ENCODE results near the gene GPR132.

GPR132 gene

DNA sequence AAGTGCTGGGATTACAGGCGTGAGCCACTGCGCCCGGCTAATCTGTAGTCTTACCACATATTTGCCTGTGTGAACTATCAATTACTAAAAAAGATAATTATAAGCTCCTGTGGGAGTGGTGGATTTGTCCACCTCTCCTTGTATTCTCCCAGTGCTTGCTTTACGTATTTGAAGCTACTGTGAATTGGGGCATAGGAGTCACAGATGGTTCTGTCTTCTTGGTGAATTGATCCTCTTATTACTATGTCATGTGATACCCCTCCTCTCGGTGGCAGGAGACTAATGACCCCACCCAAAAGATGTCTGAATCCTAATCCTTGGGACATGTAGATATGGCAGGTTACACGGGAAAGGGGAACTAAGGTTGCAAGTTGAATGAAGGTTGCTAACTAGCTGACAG lies 11.8 kb downstream of the GPR132 start:
- no peak overlapping the region for H3K27ac ChIP-seq (ENCODE audit: low read length)
- no CpG with 5 or more reads among the region's 6 CpGs for WGBS (ENCODE audit: insufficient coverage, insufficient read length)
- H3K27me3 ChIP-seq (ENCODE audit: control insufficient read depth, insufficient read depth, low read length) = peaks cover 5% of the 10 kb centered on the region; the same call in 1 of the 2 replicates
- no peak for DNase-seq (ENCODE audit: low read depth, low spot score)
- H3K9me3 ChIP-seq (ENCODE audit: control insufficient read depth, insufficient read depth, low read length) = no peaks in the 10 kb centered on the region
- no peaks in the 10 kb centered on the region for H3K36me3 ChIP-seq (ENCODE audit: control insufficient read depth, insufficient read depth, low read length)
- H3K4me1 ChIP-seq (ENCODE audit: control insufficient read depth, insufficient read depth, low read length) = 0 out of 2 replicates have a peak, but pooled peaks cover 5% of the 10 kb centered on the region
- no peak overlapping the region for H3K4me3 ChIP-seq (ENCODE audit: low read length)

DNA sequence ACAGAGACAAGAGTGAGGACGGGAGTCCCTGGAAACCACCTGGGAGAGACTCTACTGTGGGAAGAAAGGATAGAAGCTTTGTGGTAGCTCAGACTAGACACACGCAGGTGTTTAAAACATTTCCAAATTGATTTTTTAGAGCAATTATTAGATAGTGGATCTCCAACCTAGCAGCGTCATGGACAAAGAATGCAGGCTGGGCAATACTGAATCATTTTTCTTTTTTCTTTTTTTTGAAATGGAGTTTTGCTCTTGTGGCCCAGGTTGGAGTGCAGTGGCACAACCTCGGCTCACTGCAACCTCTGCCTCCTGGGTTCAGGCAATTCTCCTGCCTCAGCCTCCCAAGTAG lies 13.1 kb downstream of the GPR132 start:
- no peak for DNase-seq (ENCODE audit: low read depth, low spot score)
- Histone ChIP-seq H3K36me3 (ENCODE audit: control insufficient read depth, insufficient read depth, low read length) (no peaks in the 10 kb centered on the region), H3K4me3 (ENCODE audit: low read length) (no peak overlapping the region), H3K27ac (ENCODE audit: low read length) (no peak overlapping the region), H3K4me1 (ENCODE audit: control insufficient read depth, insufficient read depth, low read length) (0 out of 2 replicates have a peak, but pooled peaks cover 5% of the 10 kb centered on the region), H3K27me3 (ENCODE audit: control insufficient read depth, insufficient read depth, low read length) (peaks cover 5% of the 10 kb centered on the region; the same call in 1 of the 2 replicates), H3K9me3 (ENCODE audit: control insufficient read depth, insufficient read depth, low read length) (no peaks in the 10 kb centered on the region)
- no CpG with 5 or more reads among the region's 4 CpGs for WGBS (ENCODE audit: insufficient coverage, insufficient read length)

DNA sequence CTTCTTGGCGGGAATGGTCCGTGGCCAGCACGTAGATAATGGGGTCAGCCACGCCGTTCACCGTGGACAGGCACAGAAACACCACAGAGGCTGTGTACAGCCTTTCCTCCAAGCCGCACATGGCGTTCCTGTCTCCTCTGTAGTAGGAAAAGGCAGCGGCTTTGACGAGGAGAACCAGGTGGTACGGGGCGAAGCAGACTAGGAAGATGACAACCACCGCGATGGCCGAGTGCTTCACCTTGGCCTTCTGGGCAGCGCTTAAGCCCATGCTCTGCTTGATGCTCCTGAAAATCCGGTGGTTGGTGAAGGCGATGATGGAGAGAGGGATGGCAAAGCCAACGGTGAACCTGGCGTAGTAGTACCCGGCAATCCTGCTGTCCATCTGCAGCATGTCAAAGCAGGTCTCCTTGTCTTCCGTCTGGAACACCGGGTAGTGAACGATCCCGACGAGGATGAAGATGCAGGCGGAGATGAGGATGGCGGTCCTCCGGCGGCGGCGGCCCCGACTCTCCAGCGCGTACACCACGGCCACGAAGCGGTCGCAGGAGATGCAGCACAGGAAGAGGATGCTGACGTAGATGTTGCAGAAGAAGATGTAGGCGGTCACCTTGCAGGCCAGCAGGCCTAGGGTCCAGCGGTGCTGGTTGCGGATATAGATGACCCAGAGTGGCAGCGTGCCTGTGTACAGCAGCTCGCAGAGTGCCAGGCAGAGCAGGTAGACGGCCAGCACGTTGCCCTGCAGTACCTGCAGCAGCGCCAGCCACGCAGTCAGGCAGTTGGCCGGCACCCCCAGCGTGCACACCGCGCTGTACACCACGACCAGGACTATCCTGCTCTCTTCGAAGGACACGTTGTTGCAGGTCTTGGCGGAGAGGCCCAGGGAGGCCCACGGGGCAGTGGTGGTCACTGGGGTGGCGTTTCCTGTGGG lies 13.8 kb downstream of the GPR132 start:
- no CpG with 5 or more reads among the region's 59 CpGs for WGBS (ENCODE audit: insufficient coverage, insufficient read length)
- H3K27ac ChIP-seq (ENCODE audit: low read length) = no peak overlapping the region
- H3K27me3 ChIP-seq (ENCODE audit: control insufficient read depth, insufficient read depth, low read length) = peaks cover 5% of the 10 kb centered on the region; the same call in 1 of the 2 replicates
- no peak for DNase-seq (ENCODE audit: low read depth, low spot score)
- no peaks in the 10 kb centered on the region for H3K9me3 ChIP-seq (ENCODE audit: control insufficient read depth, insufficient read depth, low read length)
- H3K4me3 ChIP-seq (ENCODE audit: low read length) = no peak overlapping the region
- no peaks in the 10 kb centered on the region for H3K36me3 ChIP-seq (ENCODE audit: control insufficient read depth, insufficient read depth, low read length)
- 0 out of 2 replicates have a peak, but pooled peaks cover 3% of the 10 kb centered on the region for H3K4me1 ChIP-seq (ENCODE audit: control insufficient read depth, insufficient read depth, low read length)

DNA sequence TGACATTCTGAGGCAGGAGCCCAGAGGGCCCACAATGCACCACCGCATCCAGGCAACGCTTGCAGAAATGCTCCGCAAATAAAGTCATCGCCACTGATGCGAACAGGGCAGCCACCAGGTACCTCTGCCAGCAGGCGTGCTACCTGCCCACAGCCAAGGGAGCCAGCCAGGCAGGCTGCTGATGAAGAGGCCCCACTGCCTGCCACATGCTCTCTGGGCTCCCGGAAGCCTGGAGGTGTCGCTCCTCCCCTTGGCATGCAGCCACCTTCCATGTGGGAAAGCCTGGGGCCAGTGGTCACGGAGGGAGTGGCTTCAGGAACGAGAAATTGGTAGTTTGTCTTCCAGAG lies 14.7 kb downstream of the GPR132 start:
- WGBS (ENCODE audit: insufficient coverage, insufficient read length) = no CpG with 5 or more reads among the region's 10 CpGs
- no peaks in the 10 kb centered on the region for H3K36me3 ChIP-seq (ENCODE audit: control insufficient read depth, insufficient read depth, low read length)
- H3K4me1 ChIP-seq (ENCODE audit: control insufficient read depth, insufficient read depth, low read length) = peaks cover 2% of the 10 kb centered on the region
- no peaks in the 10 kb centered on the region for H3K9me3 ChIP-seq (ENCODE audit: control insufficient read depth, insufficient read depth, low read length)
- no peak overlapping the region for H3K4me3 ChIP-seq (ENCODE audit: low read length)
- H3K27me3 ChIP-seq (ENCODE audit: control insufficient read depth, insufficient read depth, low read length) = peaks cover 3% of the 10 kb centered on the region; the same call in 1 of the 2 replicates
- DNase-seq (ENCODE audit: low read depth, low spot score) = no peak
- no peak overlapping the region for H3K27ac ChIP-seq (ENCODE audit: low read length)

DNA sequence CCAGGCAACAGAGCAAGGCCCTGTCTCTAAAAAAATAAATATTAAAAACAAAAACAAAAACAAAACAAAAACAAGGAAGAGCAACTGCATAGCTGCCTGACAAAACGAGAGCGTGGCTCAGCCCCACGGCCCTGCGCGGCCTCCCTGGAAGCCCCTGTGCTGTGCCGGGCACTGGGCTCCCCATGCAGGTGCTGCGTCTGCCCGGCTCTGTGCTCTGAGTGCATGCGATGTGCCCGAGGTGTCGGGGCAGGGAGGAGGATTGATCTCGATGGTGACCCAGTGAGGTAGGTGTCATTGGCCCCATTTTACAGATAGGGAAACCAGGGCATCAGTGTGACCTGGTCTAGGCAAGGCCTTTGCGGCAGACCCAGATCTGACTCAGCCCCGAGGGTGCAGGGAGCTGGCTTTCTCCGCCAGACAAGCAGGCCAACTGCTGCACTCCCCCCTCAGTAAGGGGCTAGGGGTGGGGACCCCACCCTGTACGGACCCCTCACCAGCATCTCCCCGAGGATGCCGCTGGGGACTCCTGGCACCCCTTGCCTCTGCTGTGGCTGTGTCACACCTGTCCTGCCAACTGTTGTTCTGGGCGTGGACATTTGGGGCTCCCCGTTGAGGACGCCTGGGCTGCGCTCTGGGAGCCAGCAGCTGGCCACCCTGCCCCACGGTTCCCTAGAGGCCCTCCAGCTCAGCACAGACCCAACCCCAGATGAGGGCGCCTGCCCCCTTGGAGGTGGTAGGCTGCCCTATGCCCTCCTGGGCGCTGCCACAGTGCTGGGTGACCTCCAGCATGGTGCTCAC lies 15.3 kb downstream of the GPR132 start:
- Histone ChIP-seq H3K27ac (ENCODE audit: low read length) (no peak overlapping the region), H3K27me3 (ENCODE audit: control insufficient read depth, insufficient read depth, low read length) (no peaks in the 10 kb centered on the region), H3K9me3 (ENCODE audit: control insufficient read depth, insufficient read depth, low read length) (no peaks in the 10 kb centered on the region), H3K36me3 (ENCODE audit: control insufficient read depth, insufficient read depth, low read length) (no peaks in the 10 kb centered on the region), H3K4me1 (ENCODE audit: control insufficient read depth, insufficient read depth, low read length) (peaks cover 3% of the 10 kb centered on the region), H3K4me3 (ENCODE audit: low read length) (no peak overlapping the region; the same call in 1 of the 2 replicates)
- WGBS (ENCODE audit: insufficient coverage, insufficient read length) = no CpG with 5 or more reads among the region's 25 CpGs
- DNase-seq (ENCODE audit: low read depth, low spot score) = no peak

DNA sequence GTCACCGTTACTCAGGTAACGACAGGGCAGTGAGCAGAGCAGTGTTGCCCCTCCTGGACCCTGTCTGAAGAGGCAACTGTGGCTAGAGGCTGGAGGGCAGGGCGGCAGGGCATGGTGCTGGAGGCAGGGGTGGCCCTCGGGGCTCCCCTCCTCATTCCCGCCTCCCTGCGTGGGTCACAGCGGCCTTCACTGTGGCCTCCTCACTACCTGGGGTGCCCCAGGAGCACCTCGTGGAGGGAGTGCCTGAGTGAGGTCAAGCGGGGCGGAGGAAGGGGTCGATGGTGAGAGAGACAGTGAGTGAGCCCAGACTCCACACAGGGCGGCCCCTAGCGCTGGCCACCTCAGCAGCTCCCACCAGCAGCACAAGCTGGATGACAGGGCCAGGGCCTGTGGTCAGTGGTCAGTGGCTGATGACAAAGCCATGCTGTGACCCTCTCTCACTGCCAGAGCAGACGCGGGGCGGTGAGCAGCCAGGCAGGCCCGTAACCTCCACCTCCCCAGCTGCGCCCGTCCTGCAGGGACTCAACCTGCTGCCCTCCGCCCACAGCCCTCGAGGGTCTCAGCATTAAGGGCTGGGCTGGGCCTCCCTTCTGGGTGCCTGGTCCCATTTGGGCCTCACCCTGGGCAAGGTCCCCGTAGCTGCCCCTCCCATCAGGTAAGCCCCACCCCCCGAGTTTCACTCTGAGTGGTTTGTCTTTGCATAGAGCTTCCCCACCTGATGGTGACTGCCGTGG lies 17.8 kb downstream of the GPR132 start:
- WGBS (ENCODE audit: insufficient coverage, insufficient read length) = no CpG with 5 or more reads among the region's 24 CpGs
- no peaks in the 10 kb centered on the region for H3K27me3 ChIP-seq (ENCODE audit: control insufficient read depth, insufficient read depth, low read length)
- H3K27ac ChIP-seq (ENCODE audit: low read length) = no peak overlapping the region
- H3K4me1 ChIP-seq (ENCODE audit: control insufficient read depth, insufficient read depth, low read length) = peaks cover 3% of the 10 kb centered on the region
- H3K9me3 ChIP-seq (ENCODE audit: control insufficient read depth, insufficient read depth, low read length) = no peaks in the 10 kb centered on the region
- no peak overlapping the region for H3K4me3 ChIP-seq (ENCODE audit: low read length)
- no peak for DNase-seq (ENCODE audit: low read depth, low spot score)
- H3K36me3 ChIP-seq (ENCODE audit: control insufficient read depth, insufficient read depth, low read length) = no peaks in the 10 kb centered on the region

DNA sequence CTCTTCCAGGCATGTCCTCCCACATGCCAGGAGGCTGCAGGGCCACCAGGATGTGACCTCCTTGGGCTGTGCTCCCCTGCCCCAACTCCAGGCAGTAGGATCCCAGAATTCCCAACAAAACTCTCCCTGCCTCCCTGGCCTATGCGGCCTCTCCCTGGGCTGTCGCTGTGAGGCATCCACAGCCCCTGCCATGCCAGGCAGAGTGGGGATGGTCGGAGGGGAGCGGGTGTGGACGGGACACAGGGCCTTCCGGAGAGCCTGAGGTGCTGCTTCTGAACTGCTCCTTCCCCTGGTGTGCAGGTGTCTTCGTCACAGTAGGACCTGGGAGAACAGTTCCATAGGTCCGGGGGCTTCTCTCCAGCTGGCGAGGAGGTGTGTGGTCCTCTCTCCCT lies 18.3 kb downstream of the GPR132 start:
- H3K27me3 ChIP-seq (ENCODE audit: control insufficient read depth, insufficient read depth, low read length) = no peaks in the 10 kb centered on the region
- DNase-seq (ENCODE audit: low read depth, low spot score) = no peak
- H3K4me1 ChIP-seq (ENCODE audit: control insufficient read depth, insufficient read depth, low read length) = peaks cover 3% of the 10 kb centered on the region
- H3K27ac ChIP-seq (ENCODE audit: low read length) = no peak overlapping the region
- WGBS (ENCODE audit: insufficient coverage, insufficient read length) = no CpG with 5 or more reads among the region's 9 CpGs
- no peaks in the 10 kb centered on the region for H3K9me3 ChIP-seq (ENCODE audit: control insufficient read depth, insufficient read depth, low read length)
- H3K4me3 ChIP-seq (ENCODE audit: low read length) = no peak overlapping the region
- no peaks in the 10 kb centered on the region for H3K36me3 ChIP-seq (ENCODE audit: control insufficient read depth, insufficient read depth, low read length)

DNA sequence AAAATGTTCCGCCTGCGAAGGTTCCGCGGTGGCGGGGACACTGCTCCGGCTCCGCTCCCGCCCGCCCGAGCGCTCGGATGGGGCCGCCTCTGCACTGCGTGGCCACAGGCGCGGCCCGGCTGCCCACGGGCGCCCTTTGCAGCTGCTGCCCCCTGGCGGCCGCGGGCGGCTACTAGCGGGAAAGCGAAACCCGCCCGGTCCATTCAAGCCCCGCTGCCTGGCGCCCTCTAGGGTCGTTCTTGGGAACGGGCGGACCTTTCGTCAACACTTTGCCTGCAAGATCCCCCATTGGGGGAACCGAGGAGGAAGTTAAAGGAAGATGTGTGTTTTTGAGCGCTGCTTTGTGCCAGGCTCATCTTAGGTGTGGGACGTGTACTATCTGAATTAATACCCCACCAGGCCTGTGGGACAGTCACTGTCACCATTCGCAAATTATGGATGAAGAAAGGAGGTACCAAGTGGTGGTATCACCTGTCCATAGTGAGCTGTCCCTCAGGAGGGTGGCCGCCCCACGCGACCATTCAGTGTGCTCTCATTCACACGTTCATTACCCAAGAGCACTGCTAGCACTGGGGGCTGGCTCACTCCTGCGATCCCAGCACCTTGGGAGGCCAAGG lies 19.4 kb downstream of the GPR132 start:
- Histone ChIP-seq H3K36me3 (ENCODE audit: control insufficient read depth, insufficient read depth, low read length) (no peaks in the 10 kb centered on the region), H3K27ac (ENCODE audit: low read length) (no peak overlapping the region), H3K4me1 (ENCODE audit: control insufficient read depth, insufficient read depth, low read length) (peaks cover 3% of the 10 kb centered on the region), H3K9me3 (ENCODE audit: control insufficient read depth, insufficient read depth, low read length) (no peaks in the 10 kb centered on the region), H3K4me3 (ENCODE audit: low read length) (no peak overlapping the region), H3K27me3 (ENCODE audit: control insufficient read depth, insufficient read depth, low read length) (no peaks in the 10 kb centered on the region)
- WGBS (ENCODE audit: insufficient coverage, insufficient read length) = no CpG with 5 or more reads among the region's 42 CpGs
- DNase-seq (ENCODE audit: low read depth, low spot score) = peak; percentile 54

DNA sequence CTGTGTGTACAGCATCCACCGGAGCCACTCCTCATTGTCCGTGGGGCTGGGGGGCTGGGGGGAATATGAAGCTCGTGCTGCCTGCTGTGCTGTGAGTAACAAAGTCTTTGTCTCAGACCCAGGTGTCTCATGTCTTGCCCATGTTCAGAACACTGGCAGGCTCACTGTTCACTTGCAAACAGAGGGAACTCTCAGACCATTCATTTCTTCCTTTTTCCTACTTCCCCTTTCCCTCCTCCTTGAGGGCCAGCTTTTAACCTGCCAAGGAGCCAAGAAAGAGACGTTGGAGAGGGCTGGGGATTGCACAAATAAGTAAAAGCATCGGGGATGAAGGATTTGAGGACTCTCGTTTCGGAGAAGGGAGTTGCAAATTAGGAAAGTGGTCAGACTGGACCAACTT lies 21.6 kb downstream of the GPR132 start:
- Histone ChIP-seq H3K4me1 (ENCODE audit: control insufficient read depth, insufficient read depth, low read length) (peaks cover 3% of the 10 kb centered on the region), H3K27ac (ENCODE audit: low read length) (no peak overlapping the region), H3K27me3 (ENCODE audit: control insufficient read depth, insufficient read depth, low read length) (no peaks in the 10 kb centered on the region), H3K36me3 (ENCODE audit: control insufficient read depth, insufficient read depth, low read length) (no peaks in the 10 kb centered on the region), H3K9me3 (ENCODE audit: control insufficient read depth, insufficient read depth, low read length) (no peaks in the 10 kb centered on the region), H3K4me3 (ENCODE audit: low read length) (no peak overlapping the region)
- DNase-seq (ENCODE audit: low read depth, low spot score) = no peak
- WGBS (ENCODE audit: insufficient coverage, insufficient read length) = no CpG with 5 or more reads among the region's 7 CpGs

DNA sequence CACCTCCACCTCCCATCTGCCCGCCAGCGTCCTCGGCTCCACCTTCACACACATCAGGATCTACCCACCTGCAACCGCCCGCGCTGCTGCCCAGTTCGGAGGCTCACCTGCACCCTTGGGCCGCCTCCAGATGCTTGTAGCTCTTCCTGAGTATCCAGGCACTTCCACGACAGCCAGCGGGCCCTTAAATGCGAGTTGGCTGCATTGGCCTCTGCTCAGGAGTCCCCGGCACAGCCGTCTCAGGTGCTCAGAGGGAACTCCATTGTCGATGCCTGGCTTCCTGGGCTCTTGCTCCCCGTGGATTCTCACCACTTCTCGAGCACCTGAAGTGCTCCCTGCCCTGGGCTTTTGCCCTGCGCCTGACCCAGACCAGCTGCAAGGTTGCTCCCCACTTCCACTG lies 22.4 kb downstream of the GPR132 start:
- Histone ChIP-seq H3K27me3 (ENCODE audit: control insufficient read depth, insufficient read depth, low read length) (no peaks in the 10 kb centered on the region), H3K27ac (ENCODE audit: low read length) (no peak overlapping the region), H3K4me1 (ENCODE audit: control insufficient read depth, insufficient read depth, low read length) (peaks cover 3% of the 10 kb centered on the region), H3K9me3 (ENCODE audit: control insufficient read depth, insufficient read depth, low read length) (no peaks in the 10 kb centered on the region), H3K36me3 (ENCODE audit: control insufficient read depth, insufficient read depth, low read length) (no peaks in the 10 kb centered on the region), H3K4me3 (ENCODE audit: low read length) (no peak overlapping the region)
- no CpG with 5 or more reads among the region's 17 CpGs for WGBS (ENCODE audit: insufficient coverage, insufficient read length)
- DNase-seq (ENCODE audit: low read depth, low spot score) = no peak

Measured in iPS DF 6.9 (cell line).